Measurements from ENCODE around the gene GOSR1. TPM values are rescaled to one million over a fixed set of nuclear protein-coding genes. Genes with fewer than 3 reads are reported as not detected.
"Not testable (repeated sequence)": the region's sequence is repeated elsewhere in the genome, so short reads cannot be mapped to it uniquely, and the experiment has no call there.

Gene GOSR1
- total and polyA plus RNA-seq, 2 donors (not counting 1 experiment from before 2014, with no cell fraction given), result 28.6 to 44.7 TPM

GRCh38 chr17:30575648-30576325 is 98.6 kb downstream of the GOSR1 start:
- H2AFZ ChIP-seq (ENCODE audit: low read length); H3K4me1 ChIP-seq (ENCODE audit: control insufficient read depth, extremely low read depth, insufficient read depth, low read length); H3K9ac ChIP-seq (ENCODE audit: insufficient read depth, low read length); H3K27ac ChIP-seq (ENCODE audit: insufficient read depth, low read length); H3K4me2 ChIP-seq (ENCODE audit: extremely low read depth, insufficient read depth, low read length); H4K20me1 ChIP-seq (ENCODE audit: control insufficient read depth, extremely low read depth, insufficient read depth, low read length); H3K27me3 ChIP-seq (ENCODE audit: control insufficient read depth, insufficient read depth, low read length); H3K9me3 ChIP-seq (ENCODE audit: control insufficient read depth, insufficient read depth, low read depth, low read length); H3K4me3 ChIP-seq (replicated peaks in 1 of 4; ENCODE audit: control extremely low read depth in 1 of 4, insufficient read depth in 1 of 4, low read depth in 3 of 4, low read length in 4 of 4); DNase-seq (ENCODE audit: low read depth in 2 of 2); H3K36me3 ChIP-seq (ENCODE audit: control insufficient read depth, insufficient read depth, low read length); H3K79me2 ChIP-seq (ENCODE audit: control insufficient read depth, insufficient read depth, low read length): not testable (repeated sequence)

- no peak overlapping the region for H3K4me3 ChIP-seq (replicated peaks in 1 of 4; ENCODE audit: control extremely low read depth in 1 of 4, insufficient read depth in 1 of 4, low read depth in 3 of 4, low read length in 4 of 4)
- no peak overlapping the region for H3K27ac ChIP-seq (ENCODE audit: insufficient read depth, low read length)
- no peaks in the 10 kb centered on the region for H4K20me1 ChIP-seq (ENCODE audit: control insufficient read depth, extremely low read depth, insufficient read depth, low read length)
- H3K4me2 ChIP-seq (ENCODE audit: extremely low read depth, insufficient read depth, low read length), result no peak overlapping the region
- no peaks in the 10 kb centered on the region for H3K27me3 ChIP-seq (ENCODE audit: control insufficient read depth, insufficient read depth, low read length)
- TF ChIP-seq CTCF (conservative IDR thresholded peaks at IDR 0.05 in 1 of 2, IDR thresholded peaks at IDR 0.05 in 1 of 2; ENCODE audit: low read depth in 1 of 2, low read length in 2 of 2) (no peak), EZH2 (IDR thresholded peaks at IDR 0.05; ENCODE audit: low read length, missing control alignments) (no peak)
- DNase-seq (ENCODE audit: low read depth in 2 of 2), result no peak
- H3K36me3 ChIP-seq (ENCODE audit: control insufficient read depth, insufficient read depth, low read length), result no peaks in the 10 kb centered on the region
- H3K79me2 ChIP-seq (ENCODE audit: control insufficient read depth, insufficient read depth, low read length), result no peaks in the 10 kb centered on the region
- no peaks in the 10 kb centered on the region for H3K4me1 ChIP-seq (ENCODE audit: control insufficient read depth, extremely low read depth, insufficient read depth, low read length)
- no peaks in the 10 kb centered on the region for H3K9me3 ChIP-seq (ENCODE audit: control insufficient read depth, insufficient read depth, low read depth, low read length)
- no peak overlapping the region for H2AFZ ChIP-seq (ENCODE audit: low read length)
- no peak overlapping the region for H3K9ac ChIP-seq (ENCODE audit: insufficient read depth, low read length)
Observed at GRCh38 chr17:30576326-30576861, 99.2 kb downstream of the GOSR1 start.

Other genes with a start within 250 kb of the GOSR1 start
- under 0.01 TPM in 1 of 2 replicates, not detected in the other for gene SLC6A4, start 241.7 kb upstream of the GOSR1 start, total RNA-seq
- gene SLC6A4, start 241.7 kb upstream of the GOSR1 start, polyA plus RNA-seq, result 0.02 TPM in 1 of 2 replicates, not detected in the other
- 23.0 and 27.5 TPM in 2 replicates for gene BLMH, start 185.5 kb upstream of the GOSR1 start, total RNA-seq
- 25.7 and 26.1 TPM in 2 replicates for gene BLMH, start 185.5 kb upstream of the GOSR1 start, polyA plus RNA-seq
- gene TMIGD1, start 143.4 kb upstream of the GOSR1 start, total RNA-seq, result not detected in 2 replicates
- gene TMIGD1, start 143.4 kb upstream of the GOSR1 start, polyA plus RNA-seq, result not detected in 2 replicates
- gene CPD, start 98.5 kb upstream of the GOSR1 start, total RNA-seq, result 192 and 220 TPM in 2 replicates
- 63.8 and 88.8 TPM in 2 replicates for gene CPD, start 98.5 kb upstream of the GOSR1 start, polyA plus RNA-seq

Measured in fibroblast of lung (primary cell).